Measurements from ENCODE around the gene ALG1.
"Not testable (repeated sequence)": the region's sequence is repeated elsewhere in the genome, so short reads cannot be mapped to it uniquely, and the experiment has no call there.

The ALG1 gene, protein sequence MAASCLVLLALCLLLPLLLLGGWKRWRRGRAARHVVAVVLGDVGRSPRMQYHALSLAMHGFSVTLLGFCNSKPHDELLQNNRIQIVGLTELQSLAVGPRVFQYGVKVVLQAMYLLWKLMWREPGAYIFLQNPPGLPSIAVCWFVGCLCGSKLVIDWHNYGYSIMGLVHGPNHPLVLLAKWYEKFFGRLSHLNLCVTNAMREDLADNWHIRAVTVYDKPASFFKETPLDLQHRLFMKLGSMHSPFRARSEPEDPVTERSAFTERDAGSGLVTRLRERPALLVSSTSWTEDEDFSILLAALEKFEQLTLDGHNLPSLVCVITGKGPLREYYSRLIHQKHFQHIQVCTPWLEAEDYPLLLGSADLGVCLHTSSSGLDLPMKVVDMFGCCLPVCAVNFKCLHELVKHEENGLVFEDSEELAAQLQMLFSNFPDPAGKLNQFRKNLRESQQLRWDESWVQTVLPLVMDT

DNA sequence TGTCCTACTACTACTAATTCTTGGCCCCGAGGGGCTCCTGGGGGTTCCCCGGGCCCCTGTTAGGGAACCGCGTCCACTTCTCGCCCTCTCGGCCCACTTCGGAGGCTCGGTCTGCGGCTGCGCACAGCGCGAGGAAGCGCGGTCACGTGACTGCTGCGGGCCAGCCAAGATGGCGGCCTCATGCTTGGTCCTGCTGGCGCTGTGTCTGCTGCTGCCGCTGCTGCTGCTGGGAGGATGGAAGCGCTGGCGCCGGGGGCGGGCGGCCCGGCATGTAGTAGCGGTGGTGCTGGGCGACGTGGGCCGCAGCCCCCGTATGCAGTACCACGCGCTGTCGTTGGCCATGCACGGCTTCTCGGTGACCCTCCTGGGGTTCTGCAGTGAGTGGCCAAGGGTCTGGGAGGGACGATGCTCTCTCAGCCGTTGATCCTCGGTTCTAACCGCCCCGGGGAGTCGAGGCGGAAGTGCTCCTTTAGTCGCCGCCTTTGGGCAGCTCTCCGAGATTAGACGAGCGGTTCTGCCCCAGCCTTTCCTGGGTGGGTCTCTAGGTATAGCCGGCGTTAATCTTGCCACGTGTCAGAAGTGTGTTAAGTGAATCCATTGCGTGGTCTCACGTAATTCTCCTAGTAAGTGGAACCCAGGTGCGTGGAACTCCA, at the start of gene ALG1:
Gene ALG1 (plus strand): TSS at position 163 of the 653 bp plus-strand sequence. CDS start 7 bp downstream, at position 170.
- DNase-seq: peak; percentile 88

DNA sequence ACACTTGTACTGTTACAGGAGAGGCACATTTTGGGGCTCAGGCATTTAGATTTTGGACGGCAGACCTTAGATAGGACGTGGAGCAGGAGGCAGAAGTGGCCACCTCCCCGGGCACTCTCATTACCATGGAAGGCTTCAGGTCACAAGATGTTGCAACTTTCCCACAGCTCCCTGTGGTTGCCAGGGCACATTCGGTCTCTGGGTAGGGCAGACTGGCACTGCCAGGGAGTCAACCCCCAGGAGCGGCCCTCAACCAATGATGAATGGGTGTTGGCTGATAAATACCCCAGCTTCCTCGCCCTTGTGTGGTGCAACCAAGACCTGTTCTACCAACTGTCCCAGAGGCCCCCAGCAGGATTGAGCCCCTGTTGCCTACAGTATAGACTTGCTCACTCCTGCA, 49.1 kb upstream of the ALG1 start:
- no peak for DNase-seq

DNA sequence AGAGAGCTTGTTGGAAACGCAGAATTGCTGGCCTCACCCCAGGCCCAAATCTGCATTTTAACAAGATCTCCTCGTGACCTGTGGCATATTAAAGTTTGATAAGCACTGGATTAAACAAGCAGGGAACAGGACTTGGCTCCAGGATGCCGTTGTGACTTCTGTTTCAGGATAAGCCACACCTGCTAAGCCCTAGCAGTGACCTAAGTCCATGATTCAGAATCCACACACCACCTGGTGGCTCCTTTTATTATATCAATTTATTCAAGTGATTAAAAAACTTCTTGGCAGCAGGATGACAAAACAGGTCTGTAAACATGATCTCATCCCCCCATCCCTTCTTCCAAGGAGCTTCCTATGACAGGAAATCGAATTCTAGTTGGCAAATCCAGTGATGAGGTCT, 47.0 kb upstream of the ALG1 start:
- peak; percentile 57 for DNase-seq

DNA sequence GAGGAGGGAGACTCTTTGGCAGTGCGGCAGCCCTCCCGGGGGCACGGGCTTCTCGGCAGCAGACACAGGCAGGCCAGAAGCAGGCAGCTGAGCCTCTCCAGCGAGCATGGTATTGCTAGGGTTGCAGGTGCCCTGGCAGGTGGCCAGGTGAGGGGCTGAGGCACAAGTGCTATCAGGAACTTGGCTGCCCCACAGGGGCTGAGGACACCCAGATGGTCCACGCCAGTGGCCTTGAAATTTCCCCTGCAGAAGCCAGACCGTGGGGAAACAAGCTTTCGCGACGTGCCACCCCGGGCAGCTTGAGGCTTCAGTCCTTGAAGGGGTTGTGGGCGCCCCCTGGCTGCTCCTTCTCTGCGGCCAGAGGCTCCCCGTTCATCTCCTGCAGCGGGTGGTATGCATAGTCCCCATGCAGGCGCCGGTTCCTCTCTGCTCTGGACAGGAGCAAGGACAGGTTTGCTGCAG, 46.4 kb upstream of the ALG1 start:
- DNase-seq: peak; percentile 77

DNA sequence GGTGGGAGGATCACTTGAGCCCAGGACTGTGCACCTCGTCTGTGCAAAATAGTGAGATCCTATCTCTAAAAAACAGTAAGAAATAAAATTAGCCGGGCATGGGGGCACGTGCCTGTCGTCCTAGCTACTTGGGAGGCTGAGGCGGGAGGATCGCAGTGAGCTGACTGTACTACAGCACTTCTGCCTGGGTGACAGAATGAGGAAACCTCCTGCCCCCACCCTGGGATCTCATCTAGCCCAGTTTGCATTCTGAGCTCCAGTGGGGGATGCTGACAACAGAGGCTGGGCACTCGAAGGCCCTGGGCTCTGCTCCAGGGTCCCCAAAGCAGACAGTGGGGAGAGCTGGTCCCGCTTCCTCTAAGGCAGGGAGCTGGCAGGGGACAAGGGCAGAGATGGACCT, 45.0 kb upstream of the ALG1 start:
- no peak for DNase-seq

DNA sequence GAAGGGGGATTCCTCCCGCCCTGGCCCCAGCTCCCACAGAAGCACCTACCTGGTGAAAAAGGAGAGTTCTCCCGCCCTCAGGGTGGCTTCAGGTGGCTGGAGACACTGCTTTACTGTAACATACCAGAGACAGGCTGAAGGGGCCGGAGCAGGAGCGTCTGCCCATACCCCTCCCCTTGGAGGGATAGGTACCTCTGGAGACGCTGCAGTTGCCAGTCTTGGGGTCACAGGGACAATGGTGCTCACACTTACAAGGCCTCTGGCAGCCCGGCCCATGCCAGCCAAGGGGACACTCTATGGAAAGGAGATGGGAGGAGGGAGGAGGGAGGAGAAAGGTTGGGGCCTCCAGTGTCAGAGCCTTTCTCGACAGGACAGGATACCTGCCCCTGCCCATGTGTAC, 44.6 kb upstream of the ALG1 start:
- no peak for DNase-seq

DNA sequence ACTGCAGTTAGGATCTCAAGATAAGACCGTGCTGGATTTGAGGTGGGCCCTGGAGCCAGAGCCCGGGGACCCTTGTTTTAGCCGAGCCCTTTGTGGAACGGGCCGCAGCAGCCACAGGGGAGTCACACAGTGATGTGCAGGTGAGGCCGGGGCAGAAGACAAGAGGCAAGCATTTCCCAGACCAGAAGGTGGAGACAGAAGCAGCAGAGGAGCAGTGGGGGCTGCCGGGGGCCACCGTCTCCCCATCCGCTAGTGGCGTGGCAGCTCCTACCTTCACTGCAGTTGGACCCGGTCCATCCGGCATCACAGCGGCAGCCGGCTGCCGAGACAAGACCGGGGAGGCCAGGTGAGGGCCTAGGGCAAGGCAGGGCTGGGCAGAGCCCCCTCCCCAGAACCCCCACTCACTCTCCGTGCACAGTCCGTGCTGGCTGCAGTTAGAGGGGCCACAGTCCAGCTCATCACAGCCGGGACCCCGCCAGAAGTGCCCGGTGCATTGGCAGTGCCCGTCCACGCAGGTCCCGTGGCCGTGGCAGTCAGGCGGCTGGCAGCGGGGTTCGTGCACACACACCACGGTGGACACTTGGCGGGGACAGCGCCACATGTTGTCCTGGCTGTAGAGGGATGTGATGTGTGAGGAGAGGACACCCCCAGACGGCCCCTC, 43.9 kb upstream of the ALG1 start:
- DNase-seq: no peak

DNA sequence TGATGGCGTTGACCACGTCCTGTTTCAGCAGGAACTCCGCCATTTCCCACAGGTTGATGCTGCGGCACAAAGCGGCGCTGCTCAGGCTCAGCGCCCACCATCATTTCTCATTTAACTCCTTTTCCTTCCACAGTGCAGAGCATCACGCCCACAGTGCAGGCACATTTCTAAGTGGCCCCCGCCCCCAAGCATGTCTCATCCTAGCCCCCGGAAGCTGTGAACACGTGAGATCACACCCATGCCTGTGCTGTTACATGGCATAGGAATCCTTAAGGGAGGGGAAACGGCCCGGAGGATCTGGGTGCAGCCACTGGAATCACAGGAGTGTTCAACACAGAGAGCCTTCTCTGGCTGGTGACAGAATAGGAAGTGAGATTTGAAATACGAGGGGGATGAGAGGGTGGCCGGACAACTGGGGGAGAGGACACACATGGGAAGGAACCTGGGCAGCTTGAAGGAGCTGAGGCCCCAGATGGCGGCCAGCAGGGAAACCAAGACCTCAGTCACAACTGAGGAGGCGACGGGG, 42.6 kb upstream of the ALG1 start:
- DNase-seq: no peak

DNA sequence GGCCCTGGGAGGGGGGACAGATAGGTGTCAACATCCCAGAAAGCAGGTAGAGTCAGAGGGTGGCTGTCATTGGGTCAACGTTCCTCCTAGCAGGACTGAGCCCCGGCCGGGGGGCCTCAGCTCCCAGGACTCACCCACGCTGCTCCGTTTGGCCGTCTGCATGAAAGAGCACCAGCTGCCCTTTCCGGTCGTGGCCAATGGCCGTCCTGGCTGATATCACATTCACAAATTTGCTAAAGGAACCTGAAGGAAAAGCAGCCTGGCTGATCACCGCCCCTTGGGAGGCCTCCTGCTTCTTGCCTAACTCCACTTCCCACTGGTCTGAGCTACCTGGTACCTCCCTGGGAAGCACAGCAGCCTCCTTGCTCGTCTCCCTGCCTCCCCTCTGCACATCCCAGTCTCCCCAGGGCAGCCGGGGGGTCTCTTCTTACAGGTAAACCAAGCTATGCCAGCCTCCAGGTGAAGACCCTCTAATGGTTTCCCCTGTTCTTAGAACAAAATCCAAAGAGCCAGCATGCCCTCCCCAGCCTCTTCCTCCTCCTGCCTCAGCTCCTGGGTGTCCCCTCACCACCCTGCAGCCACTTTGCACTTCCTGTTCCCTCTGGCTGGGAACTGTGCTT, 41.3 kb upstream of the ALG1 start:
- DNase-seq: no peak

DNA sequence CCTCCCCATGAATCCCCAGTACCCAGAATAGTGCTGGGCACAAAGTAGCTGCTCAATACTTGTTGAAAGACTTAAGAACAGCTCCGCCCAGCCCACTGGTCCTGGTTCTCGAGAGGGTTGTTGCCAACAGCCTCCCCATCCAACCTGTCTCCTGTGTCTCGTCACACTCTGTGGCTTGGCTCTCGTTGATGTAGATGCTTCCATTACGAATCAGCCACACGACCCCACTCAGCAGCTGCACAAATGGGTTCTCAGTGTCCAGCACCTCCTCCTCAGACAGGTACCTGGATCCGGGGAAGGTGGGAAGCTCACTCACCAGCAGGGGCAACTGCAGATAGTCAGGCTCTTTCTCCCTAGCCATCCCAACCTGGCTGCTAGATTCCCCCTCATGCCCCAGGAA, 40.0 kb upstream of the ALG1 start:
- DNase-seq: no peak

DNA sequence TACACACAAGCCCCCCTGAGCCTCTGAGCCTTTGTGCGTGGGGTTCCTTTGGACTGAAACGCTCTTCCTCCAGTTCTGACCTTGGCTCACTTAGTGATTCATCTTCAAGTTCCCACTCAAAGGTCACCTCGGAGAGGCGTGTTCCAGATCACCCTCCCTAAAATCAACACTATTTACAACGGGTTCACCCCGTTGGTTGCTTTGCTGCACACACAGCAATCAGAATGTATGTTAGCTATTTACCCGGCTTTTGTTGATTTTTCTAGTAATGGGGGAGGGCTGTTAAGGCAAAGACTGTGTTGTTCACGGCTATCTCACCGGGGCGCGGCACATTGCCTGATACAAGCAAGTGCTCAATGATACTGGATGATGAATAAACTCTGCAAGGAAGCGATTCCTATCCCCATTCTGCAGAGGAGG, 38.9 kb upstream of the ALG1 start:
- DNase-seq: no peak

DNA sequence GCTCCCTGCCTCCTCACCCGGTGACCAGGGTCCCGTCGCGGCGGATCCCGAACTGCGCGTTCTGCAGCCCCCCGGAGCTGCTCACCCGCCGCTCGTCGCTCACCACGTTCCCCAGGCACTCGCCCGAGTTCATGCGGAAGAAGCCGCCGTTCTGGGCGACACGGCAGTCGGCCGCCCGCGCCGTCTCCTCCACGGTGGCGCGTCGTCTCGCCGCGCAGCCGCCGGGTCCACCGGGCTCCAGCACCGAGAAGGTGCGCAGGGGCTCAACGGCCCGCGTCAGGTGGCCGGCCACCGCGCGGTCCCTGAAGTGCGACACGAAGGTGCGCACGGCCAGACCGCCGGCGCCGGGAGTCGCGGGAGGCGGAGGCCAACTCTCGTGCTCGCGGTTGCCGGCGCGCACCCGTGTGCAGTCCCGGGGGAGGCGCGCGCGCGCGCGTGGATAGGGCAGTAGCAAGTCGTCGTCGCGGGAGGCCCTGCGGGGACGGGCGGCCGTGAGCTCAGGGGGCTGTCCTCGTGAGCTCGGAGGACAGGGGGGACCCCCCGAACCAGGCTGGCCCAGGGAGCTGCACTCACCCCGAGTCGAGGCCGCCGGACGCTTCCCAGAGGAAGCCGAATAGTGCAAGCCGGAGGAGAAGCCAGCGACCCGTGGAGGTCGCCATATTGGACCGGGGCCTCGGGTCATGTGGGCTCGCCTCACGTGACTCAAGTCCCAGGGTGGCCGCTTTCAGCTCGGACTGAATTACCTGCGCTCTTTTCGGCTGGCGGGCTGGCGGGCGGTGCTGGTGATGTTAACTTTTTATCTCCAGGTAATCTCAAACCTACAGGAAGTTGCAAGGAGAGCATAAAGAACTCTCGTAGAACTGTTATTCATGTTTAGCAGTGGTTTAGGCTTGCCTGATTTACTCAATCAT, 38.1 kb upstream of the ALG1 start, which contains the start of gene NAGPA:
Gene NAGPA (minus strand): TSS at position 680 of the 911 bp plus-strand sequence. CDS start 21 bp downstream, at position 659.
- DNase-seq: peak; percentile 60

DNA sequence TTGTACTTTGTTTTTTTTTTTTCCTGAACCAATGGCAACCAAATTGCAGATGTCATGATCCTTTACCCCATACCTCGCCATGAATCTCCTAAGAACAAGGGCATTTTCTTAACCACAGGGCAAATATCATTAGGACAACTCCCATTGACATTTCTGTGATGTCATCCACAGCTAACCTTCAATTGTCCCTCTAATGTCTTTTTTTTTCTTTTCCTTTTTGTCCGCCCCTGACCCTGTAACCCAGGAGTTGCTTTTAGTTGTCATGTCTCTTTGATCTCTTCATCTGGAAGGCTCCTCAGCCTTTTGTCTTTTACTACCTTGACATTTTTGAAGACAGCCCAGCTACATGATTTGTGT, 37.5 kb upstream of the ALG1 start:
- peak; percentile 24 for DNase-seq

DNA sequence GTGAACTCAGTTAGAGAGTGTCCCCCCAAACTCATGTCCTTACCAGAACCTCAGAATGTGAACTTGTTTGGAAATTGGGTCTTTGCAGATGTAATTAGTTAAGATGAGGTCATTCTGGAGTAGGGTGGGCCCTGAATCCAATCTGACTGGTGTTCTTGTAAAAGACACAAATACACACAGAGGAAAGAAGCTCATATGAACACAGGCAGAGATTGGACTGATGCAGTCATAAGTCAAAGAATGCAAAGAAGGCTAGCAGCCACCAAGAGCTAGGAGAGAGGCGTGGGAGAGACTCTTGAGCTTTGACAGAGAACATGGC, 35.8 kb upstream of the ALG1 start:
- DNase-seq: no peak

DNA sequence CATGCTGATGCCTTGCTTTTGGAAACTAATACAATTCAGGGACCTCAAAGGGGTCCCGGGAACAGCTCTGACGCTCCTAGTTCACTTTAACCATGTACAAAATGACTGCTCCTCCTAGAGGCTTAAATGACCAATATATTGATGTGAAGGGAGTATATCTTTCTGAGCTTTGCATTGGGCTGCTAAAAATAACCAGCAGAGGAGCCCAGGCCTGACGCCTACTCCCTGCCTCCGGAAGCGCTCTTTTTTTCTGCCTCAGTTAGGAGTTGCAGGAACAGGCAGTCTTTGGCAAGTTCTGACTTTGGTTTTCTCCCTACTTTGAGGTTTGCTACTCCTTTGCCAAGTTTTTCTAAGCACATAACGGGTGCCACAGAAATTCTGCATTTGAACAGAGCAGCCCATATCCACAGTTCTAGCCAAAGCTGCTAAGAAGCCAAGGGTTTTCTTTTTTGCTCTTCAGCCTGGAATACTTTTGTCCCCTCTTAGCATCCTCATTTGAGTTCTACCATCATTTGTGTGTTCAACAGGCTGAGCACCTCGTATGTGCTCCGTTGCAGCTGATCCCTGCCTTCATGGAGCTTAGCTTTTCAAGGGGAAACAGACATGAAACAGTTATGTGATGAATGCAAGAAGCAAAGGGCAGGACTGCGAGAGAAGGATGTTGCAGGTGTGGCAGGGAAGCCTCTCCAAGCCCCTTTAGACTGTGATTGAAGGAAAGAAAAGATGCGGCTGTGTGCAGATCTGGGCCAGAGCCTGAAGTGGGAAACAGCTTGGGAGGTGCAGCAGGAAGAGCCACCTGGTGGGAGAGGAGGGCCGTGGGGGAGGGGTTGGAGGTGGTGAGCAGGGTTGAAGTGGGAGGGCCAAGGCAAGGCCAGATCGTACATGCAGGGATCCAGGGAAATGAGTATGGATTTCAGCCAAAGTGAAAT, 35.2 kb upstream of the ALG1 start:
- DNase-seq: no peak

DNA sequence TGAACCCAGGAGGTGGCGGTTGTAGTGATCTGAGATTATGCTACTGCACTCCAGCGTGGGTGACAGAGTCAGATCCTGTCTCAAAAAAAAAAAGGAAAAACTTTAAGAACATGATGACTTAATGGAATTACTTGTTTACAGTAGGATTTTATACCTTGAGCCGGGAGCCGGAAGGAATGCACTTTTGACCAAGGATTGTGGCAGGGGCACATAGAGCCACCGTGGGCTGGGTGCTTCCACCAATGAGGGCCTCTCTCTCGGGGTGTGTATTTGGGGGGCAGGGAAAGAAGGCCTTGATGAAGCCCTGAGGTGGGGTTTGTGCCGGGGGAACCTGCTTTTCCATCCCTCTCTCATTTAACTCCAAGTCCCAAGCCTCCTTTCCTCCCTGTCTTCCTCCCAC, 31.2 kb upstream of the ALG1 start:
- no peak for DNase-seq

DNA sequence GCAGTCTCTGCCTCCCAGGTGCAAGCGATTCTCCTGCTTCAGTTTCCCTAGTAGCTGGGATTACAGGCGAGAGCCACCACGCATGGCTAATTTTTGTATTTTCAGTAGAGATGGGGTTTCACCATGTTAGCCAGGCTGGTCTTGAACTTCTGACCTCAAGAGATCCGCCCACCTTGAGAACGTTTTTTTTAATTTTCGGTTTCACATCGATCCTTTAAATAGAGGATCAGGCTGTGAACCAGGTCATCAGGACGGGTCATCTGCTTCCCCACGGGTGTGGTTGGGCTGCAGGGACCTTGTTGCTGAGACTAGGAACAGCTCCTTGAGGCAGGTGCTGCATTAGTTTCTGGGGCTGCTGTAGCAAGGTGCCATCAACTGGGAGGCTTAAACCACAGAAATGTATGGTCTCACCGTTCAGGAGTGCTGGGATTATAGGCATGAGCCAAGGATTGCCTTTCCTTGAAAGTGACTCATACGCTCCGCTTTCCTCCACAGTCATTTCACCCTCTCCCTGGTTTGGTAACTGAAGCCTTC, 30.0 kb upstream of the ALG1 start:
- DNase-seq: no peak

DNA sequence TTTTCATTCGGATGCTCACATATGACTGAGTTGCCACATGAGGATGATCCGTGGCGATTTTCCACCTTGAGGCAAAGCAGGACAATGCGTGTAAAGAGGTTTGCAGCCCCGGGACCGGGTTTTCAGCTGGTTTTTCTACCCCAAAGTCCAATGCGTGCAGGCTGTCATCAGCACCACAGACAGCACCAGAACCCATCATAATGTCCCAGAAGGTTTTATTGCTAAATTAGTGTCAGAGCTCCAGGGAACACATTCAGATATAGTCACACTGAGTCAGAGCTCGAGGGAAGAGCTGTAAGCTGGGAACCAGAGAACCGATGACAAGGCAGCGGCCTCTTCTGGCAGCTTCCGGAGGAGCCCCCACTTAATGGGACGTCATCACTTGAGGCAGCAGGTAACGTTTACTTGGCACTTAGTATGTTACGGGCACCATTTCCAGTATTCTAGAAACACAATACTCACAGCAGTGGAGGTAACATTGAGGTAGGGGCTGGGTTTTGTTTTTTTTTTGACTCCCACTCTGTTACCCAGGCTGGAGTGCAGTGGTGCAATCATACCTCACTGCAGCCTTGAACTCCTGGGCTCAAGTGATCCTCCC, 29.0 kb upstream of the ALG1 start:
- no peak for DNase-seq

DNA sequence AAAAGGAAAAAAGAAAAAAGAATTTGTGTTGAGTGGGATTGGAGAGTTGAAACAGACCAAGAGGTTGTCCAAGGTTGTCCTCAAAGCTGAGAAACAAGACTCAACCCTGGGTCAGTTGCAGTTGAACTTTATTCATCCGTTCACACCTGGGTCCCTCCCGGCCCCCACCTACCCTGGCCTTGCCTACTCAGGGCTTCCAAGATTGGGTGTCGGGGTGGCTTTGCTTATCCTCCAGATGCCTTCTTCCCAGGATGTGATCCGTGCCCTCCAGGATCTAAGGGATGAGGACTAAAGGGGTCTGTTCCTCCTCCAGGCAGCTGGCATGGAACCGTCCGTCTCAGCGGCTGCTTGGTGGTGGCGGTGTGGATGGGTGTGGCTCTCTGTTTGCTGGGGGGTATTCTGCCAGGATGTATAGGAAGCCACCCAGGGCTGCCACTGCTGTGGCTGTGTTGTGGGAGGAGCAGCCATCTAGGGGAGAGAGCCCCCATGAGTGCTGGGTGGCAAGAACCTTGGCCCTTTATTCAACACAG, 27.6 kb upstream of the ALG1 start:
- no peak for DNase-seq

DNA sequence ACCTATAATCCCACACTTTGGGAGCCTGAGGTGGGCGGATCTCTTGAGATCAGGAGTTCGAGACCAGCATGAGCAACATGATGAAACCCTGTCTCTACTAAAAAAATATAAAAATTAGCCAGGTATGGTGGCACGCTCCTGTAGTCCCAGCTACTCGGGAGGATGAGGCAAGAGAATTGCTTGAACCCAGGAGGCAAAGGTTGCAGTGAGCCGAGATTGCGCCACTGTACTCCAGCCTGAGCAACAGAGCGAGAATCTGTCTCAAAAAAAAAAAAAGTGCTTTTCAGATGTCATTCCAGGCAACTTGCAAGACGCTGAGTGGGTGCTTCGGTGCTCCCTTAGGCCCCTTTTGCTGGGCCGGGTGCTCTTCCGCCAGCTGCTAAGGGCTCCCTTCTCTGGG, 27.1 kb upstream of the ALG1 start:
- not testable (repeated sequence) for DNase-seq

Data from NCI-H1092 treated with DMSO at 0.1 percent for 48 hours (cell line).